Transverse colon (tissue), 4 donors: ENCODE data around the gene ZMYND11. TPM values are rescaled to one million over a fixed set of nuclear protein-coding genes. Genes with fewer than 3 reads are reported as not detected.
"Not testable (repeated sequence)": the region's sequence is repeated elsewhere in the genome, so short reads cannot be mapped to it uniquely, and the experiment has no call there.

ENCODE experiments used
- DNase-seq: peaks from one replicate; pipeline ENCODE4 v3.0.0-alpha.2; 2019
- H3K27ac ChIP-seq, 4 donors: fragments of 200-600 bp; sonication (generic); 2 replicates each; pipeline ENCODE4 v1.5.1; 2016 to 2018; ENCODE audit warnings: inconsistent platforms in 4 of 4
- H3K27me3 ChIP-seq: fragments of 200-600 bp; sonication (generic); 2 replicates; pipeline ENCODE4 v1.5.1; 2017; ENCODE audit warnings: inconsistent platforms
- H3K36me3 ChIP-seq, 4 donors: fragments of 200-600 bp; sonication (generic); 2 replicates each; pipeline ENCODE4 v1.5.1; 2017 to 2019; ENCODE audit warnings: inconsistent platforms in 4 of 4
- H3K4me1 ChIP-seq, 4 donors: fragments of 200-600 bp; sonication (generic); 2 replicates each; pipeline ENCODE4 v1.5.1; 2017 to 2020; ENCODE audit warnings: inconsistent platforms in 4 of 4
- H3K4me3 ChIP-seq, 4 donors: fragments of 200-600 bp; sonication (generic); 1 replicate in 1 of 4; 2 replicates in 3 of 4; pipeline versions ENCODE4 v1.5.1 to v1.6.1; 2017 to 2019; ENCODE audit warnings: inconsistent platforms in 4 of 4
- H3K9me3 ChIP-seq, 2 donors: fragments of 200-600 bp; sonication (generic); 2 replicates each; pipeline ENCODE4 v1.5.1; 2017 to 2019; ENCODE audit warnings: inconsistent platforms in 2 of 2
- CTCF ChIP-seq, 5 experiments: fragments of 200-600 bp in 3 of 5; fragments of 450-650 bp in 2 of 5; sonication (generic) in 3 of 5; IDR thresholded peaks; 1 replicate in 2 of 5; 2 replicates in 3 of 5; pipeline ENCODE4 v1.5.1; 2016 to 2017; ENCODE audit warnings: antibody characterized with exemption in 5 of 5, inconsistent platforms in 3 of 5, mild to moderate bottlenecking in 2 of 5, moderate library complexity in 1 of 5
- EP300 ChIP-seq: sonication (generic); formaldehyde crosslinking; IDR thresholded peaks from one replicate; pipeline ENCODE4 v1.6.1; 2017; ENCODE audit warnings: antibody characterized with exemption, low read depth
- POLR2A ChIP-seq: fragments of 450-650 bp; IDR thresholded peaks from one replicate; pipeline ENCODE4 v1.6.1; 2016; ENCODE audit warnings: antibody characterized with exemption, mild to moderate bottlenecking, moderate library complexity
- POLR2AphosphoS5 ChIP-seq, 3 donors: sonication (generic); formaldehyde crosslinking; IDR thresholded peaks; one replicate each; pipeline ENCODE4 v1.6.1; 2016; ENCODE audit warnings: antibody characterized with exemption in 3 of 3
- WGBS, 2 donors: methylation state at CpG; one replicate each; pipeline ENCODE4 v1.1.5; 2018; ENCODE audit warnings: low coverage in 1 of 2; 5-methylcytosine and 5-hydroxymethylcytosine counted together
- in situ Hi-C, 4 donors: fragments of 200-750 bp; cut with MboI; loops; one replicate each; pipeline versions ENCODE4 v1.15.0 to v1.15.1; 2017; ENCODE audit warnings: low sequenced_read_pairs in 3 of 4, low pct_ligation_motif_present in 1 of 4, low pct_unique_long_range_greater_than_20kb in 1 of 4
- intact Hi-C: fragments of 100-400 bp; cut with DNase I; formaldehyde crosslinking; loops from one replicate; pipeline ENCODE4 v1.15.1; 2023; ENCODE audit warnings: low total_unique reads
- small RNA-seq, 4 donors: library from RNA; depleted of rRNA; stranded (forward); fragments of <200 nt; gene quantifications; one replicate each; pipeline ENCODE3, GENCODE V24; 2016
- total RNA-seq, 4 donors: library from RNA; depleted of rRNA; stranded (reverse); fragments of >200 nt; gene quantifications; one replicate each; pipeline ENCODE4 v1.1.0, GENCODE V29; 2016

The ZMYND11 gene
- total RNA-seq, 4 donors from 2014 or later = 41.1 to 69.1 (median 54.2) TPM

DNA sequence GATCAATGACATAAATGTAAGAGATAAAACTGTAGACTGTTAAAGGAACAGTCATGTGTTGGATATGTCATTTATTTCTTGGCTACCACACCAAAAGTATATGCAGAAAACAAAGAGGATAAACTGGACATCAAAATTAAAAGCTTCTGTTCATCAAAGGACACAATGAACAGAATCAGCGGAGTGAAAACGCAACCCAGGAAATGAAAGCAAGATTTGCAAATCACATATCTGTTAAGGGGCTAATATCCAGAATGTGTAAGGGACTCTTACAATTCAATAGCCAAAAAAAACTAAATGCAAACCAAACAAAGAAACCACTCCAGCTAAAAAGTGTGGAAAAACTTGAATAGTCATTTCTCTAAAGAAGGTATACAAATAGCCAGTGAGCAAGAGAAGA, 164.3 kb downstream of the ZMYND11 start:
- no peak for DNase-seq
- H3K27me3 ChIP-seq = no peaks in the 10 kb centered on the region
- peaks cover 0 to 6% (median 2%) of the 10 kb centered on the region in 4 donors for H3K4me1 ChIP-seq
- H3K27ac ChIP-seq = no peak overlapping the region
- TF ChIP-seq POLR2A = no peak
- TF ChIP-seq CTCF (IDR thresholded peaks at IDR 0.05) = no peak
- TF ChIP-seq POLR2AphosphoS5 (IDR thresholded peaks at IDR 0.05) = no peak
- in situ Hi-C loops (no loop called here), intact Hi-C loops (no loop called here)
- no peaks in the 10 kb centered on the region for H3K36me3 ChIP-seq
- no peak overlapping the region for H3K4me3 ChIP-seq
- no peaks in the 10 kb centered on the region for H3K9me3 ChIP-seq
- 72 to 77% methylated on average over 2 of the region's 2 CpGs for WGBS, 2 donors

- H3K36me3 ChIP-seq = no peaks in the 10 kb centered on the region
- in situ Hi-C loops (no loop called here), intact Hi-C loops (no loop called here)
- H3K4me1 ChIP-seq = peaks cover 0 to 6% (median 2%) of the 10 kb centered on the region in 4 donors
- H3K27me3 ChIP-seq = no peaks in the 10 kb centered on the region
- DNase-seq = no peak
- no peak overlapping the region for H3K27ac ChIP-seq
- 85 to 91% methylated on average over 7 of the region's 7 CpGs for WGBS, 2 donors
- no peak for TF ChIP-seq POLR2A
- H3K9me3 ChIP-seq = no peaks in the 10 kb centered on the region
- H3K4me3 ChIP-seq = no peak overlapping the region
These were observed 164.7 kb downstream of the ZMYND11 start for GRCh38 chr10:299969-300368.

- H3K27ac ChIP-seq, in situ Hi-C loops, H3K4me1 ChIP-seq, H3K36me3 ChIP-seq, H3K4me3 ChIP-seq, DNase-seq, H3K27me3 ChIP-seq, intact Hi-C loops, H3K9me3 ChIP-seq: not testable (repeated sequence)
- WGBS, 2 donors = 94 to 98% methylated on average over 25 to 31 of the region's 31 CpGs
These were observed 165.3 kb downstream of the ZMYND11 start for GRCh38 chr10:300580-300979.

DNA sequence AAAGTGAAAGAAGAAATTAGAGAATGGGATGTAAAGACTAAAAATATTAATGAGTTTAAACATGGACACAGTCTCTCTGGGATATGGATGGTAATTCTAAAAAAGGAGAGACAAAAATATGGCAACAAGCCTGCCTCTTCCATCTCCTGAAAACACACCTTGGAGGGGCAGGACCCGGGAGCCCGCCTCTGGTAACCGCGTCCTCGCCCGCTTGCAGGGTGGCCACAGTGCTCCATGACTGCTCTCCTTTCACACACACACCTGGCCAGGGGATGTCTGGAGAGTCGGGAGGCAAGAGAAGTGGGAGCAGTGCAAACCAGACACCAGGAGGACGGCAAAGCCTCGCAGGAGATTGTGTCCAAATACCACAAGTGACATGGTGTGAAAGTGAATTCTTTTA, 166.3 kb downstream of the ZMYND11 start:
- H3K9me3 ChIP-seq = no peaks in the 10 kb centered on the region
- intact Hi-C loops = no loop called here
- H3K36me3 ChIP-seq = no peaks in the 10 kb centered on the region
- no peak overlapping the region for H3K27ac ChIP-seq
- H3K27me3 ChIP-seq = no peaks in the 10 kb centered on the region
- WGBS, 2 donors = 97% methylated on average over 9 of the region's 9 CpGs; no CpG with 5 or more reads in 1 of the 2 donors
- in situ Hi-C loops = no loop called here
- no peak for DNase-seq
- TF ChIP-seq POLR2A = no peak
- no peak for TF ChIP-seq EP300
- TF ChIP-seq CTCF (IDR thresholded peaks at IDR 0.05) = no peak
- no peak for TF ChIP-seq POLR2AphosphoS5 (IDR thresholded peaks at IDR 0.05)
- H3K4me1 ChIP-seq = peaks cover 0 to 6% (median 2%) of the 10 kb centered on the region in 4 donors
- H3K4me3 ChIP-seq = no peak overlapping the region

Small RNA genes within 50 kb of the gene (small RNA-seq; reads per million reads assigned to genes)
- gene RNA5SP297 (0 to 0.12 (median 0) reads per million in 4 donors), gene RNA5SP298 (0.18 to 0.84 (median 0.26) reads per million in 4 donors)

Other genes starting within 250 kb of the ZMYND11 start
- under 1 TPM in 1 of 4 donors, not detected in 3; 0.82 TPM for gene TUBB8, start 86.2 kb upstream of the ZMYND11 start, total RNA-seq